Fibroblast of gingiva (primary cell): ENCODE data around the gene VCAM1.
"Not testable (repeated sequence)": the region's sequence is repeated elsewhere in the genome, so short reads cannot be mapped to it uniquely, and the experiment has no call there.

Experiments
- DNase-seq: peaks from one replicate; pipeline ENCODE4 v3.0.0-alpha.2; 2011; ENCODE audit warnings: low read depth

VCAM1 gene

DNA sequence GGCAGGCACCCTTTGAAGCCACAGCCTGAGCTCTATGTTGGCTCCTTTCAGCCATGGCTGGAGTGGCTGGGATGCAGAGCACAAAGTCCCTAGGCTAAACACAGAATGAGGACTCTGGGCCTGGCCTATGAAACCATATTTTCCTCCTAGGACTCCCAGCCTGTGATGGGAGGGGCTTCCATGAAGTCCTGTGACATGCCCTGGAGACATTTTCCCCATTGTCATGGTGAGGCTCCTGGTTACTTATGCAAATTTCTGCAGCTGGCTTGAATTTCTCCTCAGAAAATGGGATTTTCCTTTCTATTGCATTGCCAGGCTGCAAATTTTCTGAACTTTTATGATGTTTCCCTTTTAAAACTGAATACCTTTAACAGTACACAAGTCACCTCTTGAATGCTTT, 61.3 kb downstream of the VCAM1 start:
- no peak for DNase-seq

DNA sequence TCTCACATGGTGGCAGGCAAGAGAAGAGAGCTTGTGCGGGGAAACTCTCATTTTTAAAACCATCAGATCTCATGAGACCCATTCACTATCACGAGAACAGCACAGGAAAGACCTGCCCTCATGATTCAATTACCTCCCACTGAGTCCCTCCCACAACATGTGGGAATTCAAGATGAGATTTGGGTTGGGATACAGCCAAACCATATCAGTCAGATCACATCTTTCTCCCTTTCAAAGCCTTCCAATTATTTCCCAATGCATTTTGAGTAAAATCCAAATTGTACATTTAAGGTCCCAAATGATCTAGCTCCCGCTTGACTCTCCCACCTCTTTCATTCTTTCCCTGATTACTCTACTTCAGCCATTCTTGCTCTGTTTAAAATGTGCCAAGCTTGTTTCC, 62.2 kb downstream of the VCAM1 start:
- DNase-seq = not testable (repeated sequence)

DNA sequence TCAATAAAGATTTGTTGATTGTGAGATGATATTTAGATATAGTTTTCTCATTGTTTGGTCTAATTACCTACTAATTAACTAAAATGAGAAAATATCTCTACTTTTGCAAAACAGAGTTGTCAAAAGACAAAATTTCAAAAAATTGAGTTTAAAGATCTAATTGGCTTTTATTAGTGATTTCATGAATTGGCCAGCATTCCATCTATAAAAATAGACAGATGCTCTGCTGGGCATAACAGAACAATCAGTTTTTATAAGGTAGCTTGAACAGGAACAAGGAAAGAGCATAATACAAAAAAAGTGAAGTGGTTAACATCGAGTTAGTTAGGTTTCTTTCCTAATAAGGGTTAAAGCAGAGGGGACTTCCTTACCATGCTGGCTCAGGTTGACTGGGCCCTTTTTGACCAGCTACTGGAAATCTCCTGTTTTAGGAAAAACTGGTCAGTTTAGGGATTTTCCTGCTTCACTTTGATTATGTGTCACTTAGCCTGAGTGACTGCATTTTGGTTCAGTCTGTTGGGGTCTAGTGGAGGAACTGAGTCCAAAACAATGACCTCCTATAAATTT, 63.0 kb downstream of the VCAM1 start:
- DNase-seq = no peak

DNA sequence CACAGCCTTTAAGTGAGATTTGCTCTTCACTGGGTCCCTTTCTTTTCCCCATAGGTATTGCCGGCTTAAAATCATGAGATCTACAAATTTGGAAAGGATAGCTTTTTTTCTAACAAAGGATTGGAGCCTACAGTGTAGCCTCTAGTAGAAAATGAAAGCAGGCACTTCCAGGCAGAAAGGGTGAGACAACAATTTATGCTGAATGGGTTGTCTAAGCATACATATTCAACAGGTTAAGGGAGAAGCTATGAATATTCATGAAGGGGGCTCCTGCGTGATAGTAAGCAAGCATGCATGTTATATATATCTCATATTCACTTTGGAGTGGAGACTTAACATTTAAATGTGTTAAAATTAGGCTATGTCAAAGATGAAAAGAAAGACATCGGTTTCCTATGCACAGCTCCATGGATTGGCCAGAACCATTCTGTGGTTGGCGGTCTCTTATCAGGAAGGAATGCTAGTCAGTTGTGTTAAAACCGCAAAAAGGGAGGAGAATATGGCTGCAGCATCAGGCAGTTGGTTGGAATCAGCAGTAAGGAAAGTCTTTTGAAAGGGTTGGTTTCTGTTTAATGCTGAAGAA, 66.0 kb downstream of the VCAM1 start:
- DNase-seq = peak; percentile 9

DNA sequence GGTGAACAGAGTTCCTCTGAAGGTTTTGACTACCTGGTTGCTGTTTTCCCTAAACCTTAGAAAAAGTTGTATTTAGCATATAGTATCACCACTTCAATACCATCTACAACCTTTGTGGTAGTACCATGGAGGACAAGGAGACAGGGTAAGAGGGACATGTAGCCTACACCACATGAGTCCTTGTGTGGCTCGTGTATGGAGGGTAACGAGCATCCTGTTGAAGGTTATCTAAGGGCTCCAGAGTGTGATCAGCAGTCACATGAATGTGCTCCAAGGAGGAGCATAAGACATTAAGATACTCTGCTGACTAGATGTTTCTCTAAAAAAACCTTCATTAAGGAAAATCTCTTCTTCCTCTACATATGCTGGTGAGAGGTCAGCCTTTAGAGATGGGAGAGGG, 67.3 kb downstream of the VCAM1 start:
- DNase-seq = no peak
